HG03432 (cell line): ENCODE measurements around the gene IER5L.

Source experiments
- ATAC-seq: cut with Tn5 transposase; IDR thresholded peaks from one replicate; pipeline ENCODE4 v1.9.1; 2021; ENCODE audit warnings: mild to moderate bottlenecking, moderate library complexity; ENCODE audit not compliant: unreplicated experiment

The IER5L gene

GRCh38 chr9:129182625-129183494 lies 4.8 kb upstream of the IER5L start:
- ATAC-seq, result no peak

- no peak for ATAC-seq
Observed at GRCh38 chr9:129182122-129182521, 4.1 kb upstream of the IER5L start.

- ATAC-seq, result no peak
Observed at GRCh38 chr9:129181246-129181645, 3.2 kb upstream of the IER5L start.

GRCh38 chr9:129178568-129179382 lies 714 bp upstream of the IER5L start:
- ATAC-seq, result no peak

- ATAC-seq, result peak; percentile 18
Observed at GRCh38 chr9:129177443-129177790, 644 bp downstream of the IER5L start.

- no peak for ATAC-seq
Observed at GRCh38 chr9:129176701-129177442, 1.2 kb downstream of the IER5L start.

- no peak for ATAC-seq
Observed at GRCh38 chr9:129175825-129176633, 2.0 kb downstream of the IER5L start.

- ATAC-seq, result no peak
Observed at GRCh38 chr9:129175515-129175824, 2.6 kb downstream of the IER5L start.

- ATAC-seq, result no peak
Observed at GRCh38 chr9:129174724-129175514, 3.1 kb downstream of the IER5L start.

GRCh38 chr9:129174102-129174723 lies 3.8 kb downstream of the IER5L start:
- no peak for ATAC-seq

GRCh38 chr9:129173296-129174101 lies 4.6 kb downstream of the IER5L start:
- ATAC-seq, result no peak

- ATAC-seq, result no peak
Observed at GRCh38 chr9:129172816-129173215, 5.2 kb downstream of the IER5L start.

GRCh38 chr9:129171993-129172751 lies 5.9 kb downstream of the IER5L start:
- ATAC-seq, result no peak

- no peak for ATAC-seq
Observed at GRCh38 chr9:129170229-129170628, 7.8 kb downstream of the IER5L start.

- no peak for ATAC-seq
Observed at GRCh38 chr9:129166623-129167557, 11.2 kb downstream of the IER5L start.

- no peak for ATAC-seq
Observed at GRCh38 chr9:129165198-129165597, 12.9 kb downstream of the IER5L start.
